Neural cell (in vitro differentiated cells): ENCODE measurements around the gene AK5.

Source experiments
- EP300 ChIP-seq: fragments of 450-650 bp; conservative IDR thresholded peaks from 2 replicates; pipeline ENCODE4 v1.6.1; 2014; ENCODE audit warnings: antibody characterized with exemption, mild to moderate bottlenecking, moderate library complexity; ENCODE audit not compliant: poor library complexity, severe bottlenecking
- EZH2 ChIP-seq: fragments of 200-600, 300-800 bp; shearing (Covaris generic), sonication (generic); IDR thresholded peaks from 2 replicates; pipeline ENCODE4 v1.6.1; 2014; ENCODE audit warnings: antibody characterized with exemption, low read length, borderline replicate concordance, mild to moderate bottlenecking; ENCODE audit not compliant: insufficient read depth, poor library complexity, severe bottlenecking
- POLR2AphosphoS5 ChIP-seq: IDR thresholded peaks from 2 replicates; pipeline ENCODE4 v1.6.1; 2012

DNA sequence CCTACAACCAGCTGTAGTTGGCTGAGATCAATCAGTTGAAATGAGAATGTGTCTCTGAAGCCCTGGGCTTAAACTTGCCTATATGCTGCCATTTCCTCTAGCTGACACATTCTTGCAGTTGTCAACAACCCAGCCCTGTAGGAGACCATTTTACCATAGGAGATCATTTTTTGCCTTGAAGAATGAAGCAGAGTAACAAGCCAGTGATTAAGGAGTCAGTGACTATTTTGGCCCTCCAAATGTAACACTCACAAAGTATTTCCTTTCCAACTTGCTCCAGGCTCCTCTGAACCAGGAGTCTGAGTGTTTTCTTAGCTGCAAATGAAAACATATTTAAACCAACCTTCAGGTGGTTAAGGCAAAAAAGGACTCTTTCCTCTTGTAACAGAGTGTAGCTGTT is 217.1 kb downstream of the AK5 start:
- TF ChIP-seq EZH2, result no peak
- no peak for TF ChIP-seq POLR2AphosphoS5
- TF ChIP-seq EP300, result no peak
